Pancreas (tissue), 10 donors: ENCODE measurements around the gene CDC42BPA. TPM values are rescaled to one million over a fixed set of nuclear protein-coding genes. Genes with fewer than 3 reads are reported as not detected.
"Not testable (repeated sequence)": the region's sequence is repeated elsewhere in the genome, so short reads cannot be mapped to it uniquely, and the experiment has no call there.

ENCODE experiments used
- ATAC-seq, 4 donors: fragments of 200-7000 bp; cut with Tn5 transposase; one replicate each; pipeline versions ENCODE4 v1.8.0 to v1.9.1; 2020; ENCODE audit warnings: mild to moderate bottlenecking in 4 of 4, moderate library complexity in 4 of 4
- DNase-seq, 6 donors: peaks; one replicate each; pipeline ENCODE4 v3.0.0-alpha.2; 2020
- FAIRE-seq: peaks from 2 replicates; lab custom pipeline; 2012; peaks lifted over from hg19 to GRCh38; lab: Jason Lieb, UNC
- H3K27ac ChIP-seq, 4 donors: fragments of 200-600 bp; sonication (generic); 1 replicate in 3 of 4; 2 replicates in 1 of 4; pipeline versions ENCODE4 v1.5.0 to v1.8.0; 2020
- H3K27me3 ChIP-seq, 4 donors: fragments of 200-600 bp; one replicate each; pipeline ENCODE4 v1.8.0; 2021
- H3K36me3 ChIP-seq, 3 donors: fragments of 200-600 bp; sonication (generic) in 1 of 3; one replicate each; pipeline versions ENCODE4 v1.5.0 to v1.8.0; 2020 to 2021
- H3K4me1 ChIP-seq, 3 donors: fragments of 200-600 bp; one replicate each; pipeline ENCODE4 v1.8.0; 2021
- H3K4me3 ChIP-seq, 4 donors: fragments of 200-600 bp; sonication (generic) in 2 of 4; one replicate each; pipeline versions ENCODE4 v1.5.0 to v1.8.0; 2020 to 2021
- H3K9me3 ChIP-seq, 4 donors: fragments of 200-600 bp; one replicate each; pipeline ENCODE4 v1.8.0; 2021
- CTCF ChIP-seq, 4 donors: fragments of 200-600 bp; sonication (generic) in 3 of 4; IDR thresholded peaks; one replicate each; pipeline versions ENCODE4 v1.5.0 to v1.8.0; 2021; ENCODE audit warnings: antibody characterized with exemption in 4 of 4
- WGBS, 2 donors: extraction: QIAGEN DNeasy Blood & Tissue Kit; methylation state at CpG; one replicate each; pipeline ENCODE4 v1.1.7; 2013; 5-methylcytosine and 5-hydroxymethylcytosine counted together
- intact Hi-C, 3 donors: fragments of 100-400 bp; cut with DNase I; formaldehyde crosslinking; loops; one replicate each; pipeline versions ENCODE4 v1.11.1 to v1.14.2; 2022
- polyA plus RNA-seq, 2 donors: library from polyadenylated mRNA; stranded (reverse); fragments of 200-250 nt; gene quantifications; one replicate each; pipeline ENCODE4 v1.2.3, GENCODE V29; 2013
- total RNA-seq, 6 donors: library from RNA; stranded (reverse); fragmentation: NEBNext Ultra II Directional in 4 of 6; extraction: Animal tissue kit (Norgen Biotek cat#: 25700) in 4 of 6; gene quantifications; one replicate each; pipeline versions ENCODE4 v1.2.1 to v1.2.4, GENCODE V29; 2021 to 2023
- donor health status: healthy with polysubstance abuse.
- donor health status: DM: no; HTN: no; CAD: no; lungs with moderate emphysema.
- donor health status: DM: no; HTN: no; CAD: no.
- donor health status: control.
- donor health status: control.
- donor health status: Bipolar disorder and iron deficiency.
- donor health status: DM: yes; HTN: yes; CAD: no.
- donor health status: DM: no; HTN: no; CAD: no.
- donor health status: DM: no; HTN: no; CAD: no.
- donor health status: DM: yes; HTN: yes; CAD: no.

CDC42BPA gene
- total and polyA plus RNA-seq, 8 donors = 5.3 to 22.5 (median 16.5) TPM

GRCh38 chr1:227112538-227112937 is 205.8 kb downstream of the CDC42BPA start:
- intact Hi-C loops = no loop called here
- H3K9me3 ChIP-seq = no peaks in the 10 kb centered on the region
- H3K27ac ChIP-seq = no peak overlapping the region
- peaks cover 0 to 10% (median 9%) of the 10 kb centered on the region in 3 donors for H3K4me1 ChIP-seq
- 96 to 97% methylated on average over 6 of the region's 6 CpGs for WGBS, 2 donors
- TF ChIP-seq CTCF (IDR thresholded peaks at IDR 0.05) = no peak
- ATAC-seq (no peak), FAIRE-seq (no peak), DNase-seq (no peak)
- no peak overlapping the region for H3K4me3 ChIP-seq
- H3K36me3 ChIP-seq = peaks cover 0 to 7% (median 0%) of the 10 kb centered on the region in 3 donors
- H3K27me3 ChIP-seq = no peaks in the 10 kb centered on the region

- H3K4me1 ChIP-seq = peaks cover 0 to 10% (median 9%) of the 10 kb centered on the region in 3 donors
- TF ChIP-seq CTCF (IDR thresholded peaks at IDR 0.05) = no peak
- DNase-seq (no peak), FAIRE-seq (no peak), ATAC-seq (no peak)
- WGBS, 2 donors = 92 to 97% methylated on average over 2 of the region's 2 CpGs
- H3K36me3 ChIP-seq = peaks cover 0 to 7% (median 0%) of the 10 kb centered on the region in 3 donors
- no peaks in the 10 kb centered on the region for H3K9me3 ChIP-seq
- no peak overlapping the region for H3K4me3 ChIP-seq
- intact Hi-C loops = no loop called here
- H3K27me3 ChIP-seq = no peaks in the 10 kb centered on the region
- no peak overlapping the region for H3K27ac ChIP-seq
Observed at GRCh38 chr1:227111782-227112181, 206.5 kb downstream of the CDC42BPA start.

GRCh38 chr1:227105291-227105690 is 213.0 kb downstream of the CDC42BPA start:
- H3K4me3 ChIP-seq, H3K4me1 ChIP-seq, H3K36me3 ChIP-seq, H3K27me3 ChIP-seq, H3K27ac ChIP-seq, DNase-seq, ATAC-seq, FAIRE-seq, H3K9me3 ChIP-seq, intact Hi-C loops: not testable (repeated sequence)
- WGBS, 2 donors = 94 to 100% methylated on average over 3 of the region's 3 CpGs

- ATAC-seq = no peak
- 92 to 96% methylated on average over 5 of the region's 5 CpGs for WGBS, 2 donors
- no peaks in the 10 kb centered on the region for H3K9me3 ChIP-seq
- peaks cover 0 to 6% (median 0%) of the 10 kb centered on the region in 3 donors for H3K4me1 ChIP-seq
- H3K4me3 ChIP-seq = no peak overlapping the region
- H3K27ac ChIP-seq = no peak overlapping the region
- DNase-seq = no peak
- intact Hi-C loops = no loop called here
- no peak for TF ChIP-seq CTCF (IDR thresholded peaks at IDR 0.05)
- H3K36me3 ChIP-seq = peaks cover 0 to 3% (median 0%) of the 10 kb centered on the region in 3 donors
- FAIRE-seq = no peak
- H3K27me3 ChIP-seq = no peaks in the 10 kb centered on the region
Observed at GRCh38 chr1:227102056-227102455, 216.2 kb downstream of the CDC42BPA start.

GRCh38 chr1:227094249-227094966 is 223.9 kb downstream of the CDC42BPA start:
- no peak for TF ChIP-seq CTCF (IDR thresholded peaks at IDR 0.05)
- peak; percentile 89 to 93 (median 92) for ATAC-seq
- intact Hi-C loops = no loop called here
- peak in 3 of 6 donors; percentile 45 to 60 (median 49) for DNase-seq
- Histone ChIP-seq H3K27ac (peak overlapping the region in 3 of 4 donors; percentile 43 to 82 (median 68)), H3K4me3 (no peak overlapping the region), H3K9me3 (no peaks in the 10 kb centered on the region), H3K36me3 (no peaks in the 10 kb centered on the region), H3K27me3 (no peaks in the 10 kb centered on the region), H3K4me1 (peaks cover 17 to 31% (median 22%) of the 10 kb centered on the region in 3 donors)
- WGBS, 2 donors = 15% methylated on average over 2 of the region's 2 CpGs
- FAIRE-seq = no peak
